Stimulated activated CD4-positive, alpha-beta T cell treated with anti-CD3 and anti-CD28 coated beads, Interleukin-12 subunit alpha, Interleukin-12 subunit beta, amount 100 ng/mL, for 48 hours (primary cell): Measurements from ENCODE around the gene KIAA1671.

ENCODE experiments used
- DNase-seq, 3 donors: peaks; one replicate each; pipeline ENCODE4 v3.0.0-alpha.2; 2020; ENCODE audit warnings: low read depth in 2 of 3, low spot score in 1 of 3

KIAA1671 gene

DNA sequence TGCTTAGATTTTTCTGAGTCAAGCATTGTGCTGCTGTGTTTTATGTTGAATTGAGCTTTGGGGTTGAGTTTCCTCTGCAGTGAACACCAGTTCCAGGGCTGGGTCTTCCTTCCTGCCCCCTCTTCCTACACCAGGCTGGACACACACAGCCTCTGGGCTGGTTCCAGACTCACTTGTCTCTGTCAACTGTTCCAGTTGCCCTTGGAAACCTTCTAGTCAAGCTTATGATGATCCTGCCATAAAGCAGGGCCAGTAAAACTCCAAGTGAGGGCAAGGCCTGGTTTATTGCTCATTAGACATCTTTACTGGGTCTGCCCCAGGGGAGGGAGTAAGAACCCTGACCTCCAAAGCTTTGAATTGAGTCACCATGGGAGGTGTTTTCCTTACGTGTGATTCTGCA is 61.1 kb downstream of the KIAA1671 start:
- DNase-seq = no peak

DNA sequence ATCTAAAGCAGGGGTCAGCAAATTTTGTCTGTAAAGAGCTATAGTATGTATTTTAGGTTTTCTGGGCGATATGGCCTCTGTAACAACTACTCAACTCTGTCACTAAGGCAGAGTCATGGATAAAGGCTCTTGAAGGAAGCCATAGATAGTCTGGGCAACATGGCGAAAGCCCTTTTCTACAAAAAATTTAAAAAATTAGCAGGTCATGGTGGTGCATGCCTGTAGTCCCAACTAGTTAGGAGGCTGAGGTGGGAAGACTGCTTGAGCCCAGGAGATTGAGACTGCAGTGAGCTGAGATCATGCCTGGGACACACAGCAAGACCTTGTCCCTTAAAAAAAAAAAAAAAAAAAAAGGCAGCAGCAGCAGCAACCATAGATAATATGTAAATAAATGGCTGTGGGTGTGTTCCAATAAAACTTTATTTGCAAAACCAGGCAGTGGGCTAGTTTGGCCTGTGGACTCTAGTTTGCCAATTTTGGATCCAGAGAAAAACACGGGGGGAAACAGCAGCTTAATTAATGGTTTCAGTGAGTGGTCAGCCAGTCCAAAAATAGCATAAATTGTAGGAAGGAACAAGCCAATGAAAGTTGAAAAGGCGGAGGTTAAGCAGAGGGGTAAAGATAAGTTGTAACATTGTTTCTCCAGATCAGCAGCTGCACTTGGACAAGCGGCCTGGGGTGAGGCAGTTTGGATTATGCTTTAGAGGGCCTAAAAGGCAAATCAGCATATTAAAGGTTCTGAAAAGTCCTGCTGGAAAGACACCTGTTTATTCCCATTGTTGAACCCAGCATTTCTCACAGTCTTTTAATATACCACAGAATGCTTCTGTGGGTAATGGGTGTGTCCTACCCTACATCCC is 62.6 kb downstream of the KIAA1671 start:
- no peak for DNase-seq

GRCh38 chr22:25016311-25016710 is 63.8 kb downstream of the KIAA1671 start:
- no peak for DNase-seq

DNA sequence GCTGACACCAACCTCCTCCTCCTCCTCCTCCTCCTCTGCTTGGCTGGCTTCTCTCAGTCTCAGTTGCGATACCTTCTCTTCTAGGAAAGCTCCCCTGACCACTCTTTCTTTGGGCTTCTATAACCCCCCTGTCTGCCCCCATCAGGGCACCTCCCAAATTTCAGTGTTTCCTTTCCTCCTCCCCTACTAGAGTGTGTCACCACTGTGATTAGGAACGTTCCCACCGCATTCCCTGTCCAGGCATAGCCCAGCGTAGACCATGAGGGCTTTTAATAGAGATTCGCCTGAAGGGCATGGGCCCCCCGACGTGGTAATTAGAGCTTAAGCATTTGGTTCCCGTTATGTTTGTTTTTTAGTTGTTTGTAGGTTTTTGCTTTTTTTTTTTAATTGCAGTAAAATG is 65.5 kb downstream of the KIAA1671 start:
- no peak for DNase-seq

DNA sequence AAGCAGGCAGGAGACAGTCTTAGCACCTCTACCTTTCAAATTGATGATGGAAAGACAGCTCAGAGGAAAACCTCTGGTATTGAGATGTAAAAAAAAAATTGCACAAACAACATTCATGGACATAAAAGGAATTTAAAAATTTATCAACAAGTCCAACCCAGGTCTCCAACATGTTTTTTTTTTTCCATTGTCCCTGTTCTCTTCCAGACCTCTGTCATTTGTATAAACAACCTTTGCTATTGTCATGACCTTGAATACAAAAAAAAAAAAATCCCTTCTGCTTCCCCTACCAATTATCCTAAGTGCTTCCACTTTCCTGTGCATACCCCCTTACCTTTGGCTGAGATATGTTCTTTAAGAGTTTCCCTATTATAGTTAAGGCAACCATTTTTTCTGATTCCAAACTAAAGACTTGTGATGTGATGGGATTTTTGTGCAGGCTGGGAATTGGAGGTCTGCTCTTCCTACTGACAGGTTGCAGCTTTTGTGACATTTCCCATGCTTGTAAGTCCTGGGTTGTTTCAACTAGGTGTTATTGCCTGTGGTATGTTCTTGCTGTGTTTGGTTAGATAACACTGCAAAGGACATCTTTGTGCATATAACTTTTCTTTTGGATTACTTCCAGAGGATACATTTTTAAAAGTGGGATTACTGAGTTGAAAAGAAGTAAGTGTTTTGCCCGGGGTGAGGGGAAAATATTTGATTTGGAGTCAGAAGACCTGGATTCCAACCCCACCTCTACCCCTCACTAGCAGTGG is 67.1 kb downstream of the KIAA1671 start:
- no peak for DNase-seq

GRCh38 chr22:25021409-25021808 is 68.9 kb downstream of the KIAA1671 start:
- no peak for DNase-seq

DNA sequence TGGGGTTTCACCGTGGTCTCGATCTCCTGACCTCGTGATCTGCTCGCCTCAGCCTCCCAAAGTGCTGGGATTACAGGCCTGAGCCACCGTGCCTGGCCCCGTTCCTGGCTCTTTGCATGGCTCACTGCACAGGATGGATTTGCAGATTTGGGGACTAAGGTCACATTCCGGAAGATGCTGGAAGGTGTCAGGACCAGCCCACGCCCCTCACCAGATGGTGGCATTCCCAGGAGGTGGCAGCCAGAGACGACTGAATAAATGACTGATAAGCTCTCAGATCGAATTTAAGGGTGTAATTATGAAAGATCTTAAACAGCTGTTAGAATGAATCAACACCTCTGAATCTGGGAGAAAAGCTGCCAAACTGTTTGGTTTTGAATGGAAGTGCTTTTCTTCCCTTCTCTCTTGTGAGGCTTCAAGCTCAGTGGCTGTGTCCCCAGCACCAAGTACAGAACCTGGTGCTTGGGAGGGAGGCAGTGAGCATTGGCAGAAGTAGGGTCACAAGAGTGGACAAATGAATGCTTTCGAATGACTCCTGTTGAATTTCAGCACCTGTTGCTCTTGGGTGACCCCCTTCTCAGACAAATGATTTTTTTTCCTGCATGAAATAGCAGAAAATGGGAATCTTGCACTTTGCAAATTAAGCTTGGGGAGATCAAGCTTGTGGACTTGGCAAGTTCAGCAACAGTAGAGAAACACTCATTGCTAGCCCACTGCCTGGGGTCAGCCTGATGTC is 69.6 kb downstream of the KIAA1671 start:
- DNase-seq = no peak

DNA sequence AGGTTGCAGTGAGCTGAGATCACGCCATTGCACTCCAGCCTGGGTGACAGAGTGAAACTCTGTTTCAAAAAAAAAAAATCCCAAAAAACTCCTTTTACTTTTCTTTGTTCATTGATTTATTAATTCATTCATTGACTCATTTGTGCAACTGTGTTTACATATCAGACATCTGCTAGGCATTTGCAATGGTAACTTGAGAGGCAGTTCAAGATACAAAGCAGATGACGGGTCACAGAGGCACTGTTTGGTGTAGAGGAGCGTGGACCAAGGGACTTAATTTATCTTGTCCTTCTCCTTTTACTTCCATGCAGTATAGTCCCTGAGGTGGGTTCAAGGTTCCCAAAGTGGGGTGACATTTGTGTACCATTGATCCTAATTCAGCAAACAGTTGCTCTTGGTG is 71.4 kb downstream of the KIAA1671 start:
- no peak for DNase-seq

DNA sequence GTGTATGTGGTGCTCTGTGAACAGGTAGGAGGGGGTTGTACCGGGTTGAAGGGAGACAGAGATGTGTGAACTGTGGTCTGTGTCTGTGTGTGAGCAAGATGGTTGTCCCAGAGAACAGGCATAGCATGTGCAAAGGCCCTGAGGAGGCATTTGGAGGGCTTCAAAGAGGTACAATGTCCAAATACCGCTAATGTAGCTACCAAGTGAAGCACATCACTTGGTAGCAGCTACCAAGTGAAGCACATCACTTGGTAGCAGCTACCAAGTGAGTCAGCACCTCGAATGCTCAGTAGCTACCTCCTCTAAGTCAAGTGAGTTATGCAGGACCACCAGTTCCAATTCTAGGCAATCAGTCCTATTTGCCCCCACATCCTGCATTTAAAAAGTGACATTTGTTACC is 72.4 kb downstream of the KIAA1671 start:
- no peak for DNase-seq

GRCh38 chr22:25025491-25026400 is 73.2 kb downstream of the KIAA1671 start:
- DNase-seq = no peak

DNA sequence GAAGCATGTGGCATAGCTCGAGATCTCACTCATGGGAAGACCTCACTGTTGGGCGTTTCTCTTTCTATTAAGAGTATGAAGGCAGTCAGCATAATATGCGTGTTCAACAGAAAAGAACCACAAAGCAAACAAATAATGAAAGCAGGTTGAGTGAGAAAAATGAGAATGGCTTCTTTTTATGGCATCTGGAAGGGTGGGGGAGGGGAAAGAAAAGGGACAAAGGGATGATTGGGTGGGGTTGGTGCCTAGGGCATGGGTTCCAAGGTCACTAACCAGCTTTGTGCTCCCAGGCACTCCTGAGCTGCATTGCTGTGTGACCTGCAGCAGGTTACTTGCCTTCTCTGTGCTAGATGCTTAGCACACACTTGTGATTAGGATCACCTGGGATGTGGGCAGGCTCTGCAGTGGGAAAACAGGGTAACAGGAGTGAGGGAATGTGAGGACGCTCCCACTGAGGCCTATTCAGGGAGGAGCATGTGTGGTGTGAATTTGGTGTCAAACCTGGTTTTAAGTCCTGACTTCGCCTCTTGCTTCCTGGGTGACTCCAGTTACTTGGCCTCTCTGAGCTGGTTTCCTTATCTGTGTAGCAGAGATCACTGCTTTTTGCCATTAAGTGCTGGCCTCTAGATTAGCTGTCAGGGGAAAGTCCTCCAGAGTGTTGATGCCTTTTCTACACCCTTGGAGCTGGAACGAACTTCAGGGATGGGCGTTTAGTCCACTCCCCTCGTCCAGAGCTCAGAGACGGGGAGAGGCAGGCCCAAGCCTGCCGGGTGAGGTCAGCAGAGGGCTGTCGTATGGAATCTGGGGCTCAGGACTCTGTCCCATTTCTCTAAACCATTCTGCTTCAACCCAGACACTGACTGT is 74.8 kb downstream of the KIAA1671 start:
- DNase-seq = no peak

GRCh38 chr22:25027959-25028840 is 75.7 kb downstream of the KIAA1671 start:
- DNase-seq = no peak

DNA sequence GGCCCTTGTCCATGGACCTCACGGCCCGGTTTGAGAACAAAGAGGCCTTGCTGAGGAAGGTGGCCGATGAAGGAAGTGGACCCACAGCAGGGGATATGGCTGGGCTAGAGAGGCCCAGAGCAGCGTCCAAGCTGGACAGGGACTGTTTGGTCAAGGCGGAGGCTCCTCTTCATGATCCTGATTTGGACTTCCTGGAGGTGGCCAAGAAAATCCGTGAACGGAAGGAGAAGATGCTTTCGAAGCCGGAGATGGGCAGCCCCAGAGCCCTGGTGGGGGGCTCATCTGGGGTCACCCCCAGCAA is 76.3 kb downstream of the KIAA1671 start:
- DNase-seq = no peak

- no peak for DNase-seq
Measured at GRCh38 chr22:25029181-25029580, 76.7 kb downstream of the KIAA1671 start.

DNA sequence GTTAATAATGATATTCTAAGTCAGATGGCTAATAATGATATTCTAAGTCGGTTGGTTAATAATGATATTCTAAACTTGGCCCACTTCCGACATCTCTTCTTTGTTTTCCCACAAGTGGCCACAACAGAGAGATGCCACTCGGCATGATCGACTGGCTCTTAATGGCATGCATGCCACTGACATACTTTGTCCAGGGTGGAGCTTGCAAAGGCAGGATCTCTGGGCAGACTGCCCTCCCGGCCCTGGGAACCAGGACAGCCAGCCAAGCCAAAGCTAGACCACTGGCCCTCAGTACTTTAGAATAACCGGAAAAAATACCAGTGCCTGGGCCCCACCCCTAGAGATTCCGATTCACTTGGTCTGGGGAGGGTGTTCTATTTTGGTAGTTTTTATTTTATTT is 78.1 kb downstream of the KIAA1671 start:
- DNase-seq = no peak

GRCh38 chr22:25032066-25032465 is 79.5 kb downstream of the KIAA1671 start:
- no peak for DNase-seq

DNA sequence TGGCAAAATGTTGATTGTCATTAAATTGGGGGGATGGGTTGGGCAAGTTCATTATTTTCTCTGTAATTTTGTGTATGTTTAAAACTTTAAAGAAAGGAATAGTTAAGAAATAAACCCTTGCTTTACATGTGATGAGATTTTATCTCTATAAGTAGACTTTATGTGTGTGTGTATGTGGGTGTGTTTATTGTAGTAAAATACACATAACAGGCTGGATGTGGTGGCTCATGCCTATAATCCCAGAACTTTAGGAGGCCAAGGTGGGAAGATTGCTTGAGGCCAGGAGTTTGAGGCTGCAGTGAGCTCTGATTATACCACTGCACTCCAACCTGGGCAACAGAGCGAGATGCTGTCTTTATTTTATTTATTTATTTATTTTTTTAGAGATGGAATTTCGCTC is 83.2 kb downstream of the KIAA1671 start:
- DNase-seq = no peak

GRCh38 chr22:25038239-25038638 is 85.7 kb downstream of the KIAA1671 start:
- DNase-seq = no peak

DNA sequence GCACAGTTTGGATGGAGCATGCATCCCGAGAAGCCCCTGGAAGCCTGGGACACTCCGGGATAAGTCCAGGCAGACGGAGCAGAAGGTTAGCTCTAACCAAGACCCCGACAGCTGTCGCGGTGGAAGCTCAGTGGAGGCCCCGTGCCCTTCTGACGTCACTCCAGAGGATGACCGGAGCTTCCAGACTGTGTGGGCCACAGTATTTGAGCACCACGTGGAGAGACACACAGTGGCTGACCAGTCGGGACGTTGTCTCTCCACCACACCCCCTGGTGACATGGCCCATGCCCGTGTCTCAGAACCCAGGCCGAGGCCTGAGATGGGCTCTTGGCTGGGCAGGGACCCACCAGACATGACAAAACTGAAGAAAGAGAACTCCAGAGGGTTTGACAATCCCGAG is 86.3 kb downstream of the KIAA1671 start:
- DNase-seq = no peak
